ENCODE results near the gene STK17B. TPM values are rescaled to one million over a fixed set of nuclear protein-coding genes. Genes with fewer than 3 reads are reported as not detected.
"Not testable (repeated sequence)": the region's sequence is repeated elsewhere in the genome, so short reads cannot be mapped to it uniquely, and the experiment has no call there.

STK17B gene
- 10 to 100 TPM in 4 of 5 donors, 1 to 10 TPM in 1; 9.9 to 15.9 (median 13.6) TPM for polyA plus RNA-seq (ENCODE audit: insufficient read depth in 1 of 5, insufficient read length in 5 of 5, low replicate concordance in 1 of 5)
- long read RNA-seq, donor 1, full-length matches to known transcripts: 2 of 2 reads
- long read RNA-seq, donor 1, partial matches to known transcripts: 0 of 2 reads
- long read RNA-seq, donor 1, other reads (novel, unspliced or antisense): 0 of 2 reads
- long read RNA-seq, donor 2: 0 reads
- long read RNA-seq, donor 3, full-length matches to known transcripts: 2 of 2 reads
- long read RNA-seq, donor 3, partial matches to known transcripts: 0 of 2 reads
- long read RNA-seq, donor 3, other reads (novel, unspliced or antisense): 0 of 2 reads
- long read RNA-seq, donor 4: 0 reads
- long read RNA-seq, donor 5: 0 reads
- long read RNA-seq, donor 6: 0 reads
- long read RNA-seq, donor 7, full-length matches to known transcripts: 2 of 2 reads
- long read RNA-seq, donor 7, partial matches to known transcripts: 0 of 2 reads
- long read RNA-seq, donor 7, other reads (novel, unspliced or antisense): 0 of 2 reads
- long read RNA-seq, donor 8: 0 reads

DNA sequence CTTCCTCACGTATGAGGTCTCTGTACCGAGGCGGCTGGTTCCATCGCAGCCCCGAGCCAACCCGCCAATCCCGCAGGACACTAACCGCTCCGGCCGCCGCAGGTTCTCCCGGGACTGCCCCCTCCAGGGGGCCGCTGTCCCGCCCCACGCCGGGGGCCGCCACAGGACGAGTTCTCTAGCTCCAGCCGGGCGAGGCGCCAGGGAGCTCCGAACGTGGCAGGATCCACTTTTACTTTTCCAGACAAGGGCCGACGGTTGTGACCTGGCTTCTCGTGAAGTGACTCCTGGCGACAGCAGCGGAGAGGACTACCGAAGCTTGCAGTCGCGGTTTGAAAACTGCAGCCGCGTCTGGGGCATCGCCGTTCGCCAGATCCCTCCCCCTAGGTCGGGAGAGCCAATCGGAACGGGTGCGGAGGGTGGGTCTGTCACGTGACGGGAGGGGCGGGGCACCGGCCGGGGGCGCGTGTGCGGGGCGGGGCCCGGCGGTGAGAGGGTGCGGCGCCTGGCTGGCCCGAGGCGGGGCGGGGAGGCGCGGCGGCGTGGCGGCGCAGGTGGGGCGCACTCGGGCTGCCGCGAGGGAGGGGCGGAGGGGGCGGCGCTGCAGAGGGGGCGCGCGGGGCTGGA, at the start of gene STK17B:
Gene STK17B (minus strand): TSS at position 331 of the 624 bp plus-strand sequence. CDS start 8,195 bp downstream, outside the sequence.
- peak; percentile 91 to 93 for DNase-seq

DNA sequence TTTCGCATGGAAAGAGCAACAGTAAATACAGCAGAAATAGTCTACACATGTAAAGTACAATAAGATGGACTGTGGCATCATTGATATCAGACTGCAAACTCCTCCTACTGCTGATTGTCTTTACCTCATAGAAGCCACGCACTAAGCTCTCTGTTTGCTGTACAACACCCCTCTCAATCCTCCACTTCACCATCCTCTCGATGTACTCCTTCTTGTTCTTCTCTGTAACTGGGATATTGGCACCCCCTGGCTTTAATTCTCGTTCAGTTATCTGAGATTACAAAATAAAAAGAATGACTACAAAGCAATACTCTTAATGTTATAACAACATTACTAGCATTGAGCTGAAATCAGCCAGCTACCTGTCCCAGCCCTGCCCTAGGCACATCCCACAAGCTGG, 49.3 kb upstream of the STK17B start:
- no peak for DNase-seq

DNA sequence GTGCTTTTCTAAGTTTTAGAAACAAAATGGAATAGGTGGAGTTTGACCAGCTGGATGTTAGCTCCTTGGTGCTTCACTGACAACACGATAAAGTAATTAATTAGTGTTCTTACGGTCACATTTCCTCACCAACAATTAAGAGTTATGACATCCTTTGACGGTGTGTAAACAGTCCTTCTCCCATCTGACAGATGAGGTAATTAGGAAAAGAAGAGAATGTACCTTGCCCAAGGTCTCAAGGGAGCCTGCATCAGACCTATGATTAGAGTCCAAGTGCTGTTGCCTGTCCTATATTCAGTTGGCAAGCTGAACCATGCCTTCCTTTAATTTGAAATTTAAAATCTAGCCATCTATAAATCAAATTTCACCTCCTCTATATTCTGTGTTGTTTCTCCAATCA, 48.3 kb upstream of the STK17B start:
- DNase-seq: no peak

DNA sequence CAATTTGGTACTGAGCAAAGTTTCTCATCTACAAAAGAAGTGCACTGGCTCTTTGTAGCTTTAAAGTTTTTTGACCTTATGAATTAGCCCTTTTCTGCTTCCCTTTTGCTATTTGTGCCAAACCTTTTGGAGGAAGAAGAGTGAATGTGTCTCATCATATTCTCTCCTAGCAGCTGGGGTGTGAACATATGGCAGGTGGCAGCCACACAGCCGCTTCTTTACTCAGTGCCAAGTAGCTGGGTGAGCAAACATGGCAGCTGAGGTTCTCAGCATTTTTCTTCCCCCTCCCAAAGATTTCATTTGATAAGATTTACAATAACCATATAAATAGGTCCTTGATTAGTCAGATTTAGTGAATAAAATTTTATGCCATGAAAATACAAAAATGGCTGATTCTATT, 46.7 kb upstream of the STK17B start:
- DNase-seq: no peak

DNA sequence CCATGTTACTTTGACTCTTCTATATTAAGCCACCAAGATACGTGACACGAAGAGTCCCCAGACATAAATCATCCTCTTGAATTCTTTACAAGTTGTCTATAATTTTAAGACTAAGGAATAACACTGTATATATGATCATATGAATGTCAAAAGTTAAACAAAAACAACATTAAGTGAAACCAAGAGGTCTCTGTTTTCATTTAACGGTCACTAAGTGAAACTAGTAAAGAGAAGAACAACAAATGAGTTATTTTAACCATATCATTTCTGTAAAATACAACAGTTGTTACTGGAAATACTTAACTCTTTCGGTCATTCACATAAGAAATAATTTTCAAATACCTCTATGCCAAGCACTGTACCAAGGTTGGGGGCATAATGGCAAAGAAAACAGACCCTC, 45.7 kb upstream of the STK17B start:
- no peak for DNase-seq

DNA sequence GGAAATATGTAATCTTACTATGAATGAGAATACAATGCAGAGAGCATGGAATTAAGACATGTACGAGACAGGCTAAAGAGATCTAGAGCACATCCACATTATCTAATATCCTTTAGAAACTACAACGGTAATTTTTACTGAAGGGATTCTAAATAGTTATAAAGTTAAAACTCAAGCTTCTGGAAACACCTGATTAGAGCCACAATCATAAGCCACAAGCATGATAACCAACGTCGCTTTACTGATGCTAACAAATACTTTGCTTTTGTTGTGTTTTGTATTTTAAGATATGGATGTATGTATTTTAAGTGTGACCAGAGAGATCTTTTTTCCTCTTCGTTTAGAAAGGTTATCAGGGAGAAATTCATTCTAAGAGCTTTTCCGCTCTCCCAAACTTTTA, 44.0 kb upstream of the STK17B start:
- DNase-seq: no peak

DNA sequence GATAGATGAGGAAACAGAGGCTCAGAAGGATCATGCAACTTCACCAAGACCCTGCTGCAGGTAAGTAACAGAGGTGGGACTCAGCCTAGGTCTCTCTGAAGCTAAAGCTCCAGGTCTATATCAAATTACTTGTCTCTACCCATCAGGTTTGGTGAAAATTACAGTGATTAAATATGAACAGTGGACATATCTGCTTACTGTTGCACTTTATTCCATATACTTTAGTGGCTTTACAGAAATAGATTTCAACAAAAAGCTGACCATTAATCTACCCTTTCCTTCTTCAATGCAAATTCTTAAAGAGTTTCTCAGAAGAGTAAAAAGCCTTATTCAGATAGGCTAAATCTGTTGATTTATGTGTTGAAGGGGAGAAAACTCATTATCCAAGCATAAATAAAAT, 42.8 kb upstream of the STK17B start:
- no peak for DNase-seq

DNA sequence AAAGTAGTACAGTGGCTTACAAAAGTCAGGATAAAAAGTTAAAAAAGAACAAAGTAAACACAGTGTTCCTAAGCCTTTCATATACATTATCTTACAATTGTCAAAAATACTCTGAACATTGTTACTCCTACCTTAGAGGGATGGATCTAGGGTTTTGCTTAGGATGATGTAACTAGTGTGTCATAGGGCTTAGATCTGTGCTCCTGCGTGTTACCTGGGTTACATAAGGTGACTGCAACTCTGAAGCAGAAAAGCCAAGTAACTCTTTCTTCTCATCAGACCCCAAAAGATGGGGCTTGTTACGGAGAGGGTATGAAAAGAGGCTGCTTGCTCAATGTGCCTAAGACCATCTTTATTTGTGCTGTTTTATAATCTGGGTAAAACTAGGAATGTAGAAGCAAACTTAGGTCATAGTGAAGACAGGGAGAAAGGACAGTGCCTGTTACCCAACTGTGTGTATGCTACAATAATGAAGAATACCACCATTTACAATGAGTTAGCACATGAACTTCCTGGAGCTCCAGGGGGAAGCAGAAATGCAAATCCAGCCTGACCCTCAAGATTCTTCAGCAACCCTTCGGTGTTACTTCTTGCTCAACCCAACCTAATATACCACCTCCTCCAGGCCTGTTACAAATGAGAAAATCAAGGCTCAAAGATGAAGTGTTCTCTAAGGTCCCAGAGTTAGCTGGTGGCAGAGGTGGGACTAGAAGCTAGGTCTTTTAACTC, 42.0 kb upstream of the STK17B start:
- no peak for DNase-seq

DNA sequence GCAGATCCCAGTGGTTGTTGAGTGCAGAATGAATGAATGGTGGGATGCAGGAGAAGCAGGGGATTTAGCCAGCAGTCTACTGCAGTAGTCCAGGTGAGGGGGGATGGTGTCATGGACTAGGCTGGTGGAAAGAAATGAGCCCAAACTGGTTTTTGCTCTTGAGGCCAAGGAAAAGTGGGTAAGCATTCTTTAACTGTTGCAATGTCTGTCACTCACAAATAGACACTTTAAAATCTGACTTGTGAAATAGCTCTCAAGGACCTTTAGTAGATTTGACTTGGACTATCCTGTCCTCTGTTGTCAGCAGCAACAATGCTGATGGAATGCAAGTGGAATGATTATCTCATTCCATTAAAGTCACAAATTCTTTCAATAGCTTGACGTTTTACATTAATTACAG, 37.5 kb upstream of the STK17B start:
- peak; percentile 38 to 40 for DNase-seq

DNA sequence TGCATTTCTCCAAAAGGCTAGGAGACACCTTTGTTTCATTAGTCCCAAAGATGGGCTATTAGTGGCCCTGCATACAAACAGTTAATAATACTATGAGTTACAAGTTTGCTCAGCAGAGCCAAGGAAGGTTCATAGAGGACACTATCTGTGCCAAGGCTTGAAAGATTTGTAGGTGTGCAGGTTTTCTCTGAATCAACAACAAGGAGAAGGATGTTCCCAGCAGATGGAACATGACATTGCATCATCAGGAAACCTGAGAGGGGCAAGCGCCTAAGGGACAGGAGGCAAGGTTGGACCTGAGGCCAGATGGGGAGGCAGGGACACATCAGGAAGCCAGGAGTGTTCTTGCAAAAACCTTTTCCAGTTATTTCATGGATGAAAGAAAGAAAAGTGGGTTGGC, 35.4 kb upstream of the STK17B start:
- no peak for DNase-seq

DNA sequence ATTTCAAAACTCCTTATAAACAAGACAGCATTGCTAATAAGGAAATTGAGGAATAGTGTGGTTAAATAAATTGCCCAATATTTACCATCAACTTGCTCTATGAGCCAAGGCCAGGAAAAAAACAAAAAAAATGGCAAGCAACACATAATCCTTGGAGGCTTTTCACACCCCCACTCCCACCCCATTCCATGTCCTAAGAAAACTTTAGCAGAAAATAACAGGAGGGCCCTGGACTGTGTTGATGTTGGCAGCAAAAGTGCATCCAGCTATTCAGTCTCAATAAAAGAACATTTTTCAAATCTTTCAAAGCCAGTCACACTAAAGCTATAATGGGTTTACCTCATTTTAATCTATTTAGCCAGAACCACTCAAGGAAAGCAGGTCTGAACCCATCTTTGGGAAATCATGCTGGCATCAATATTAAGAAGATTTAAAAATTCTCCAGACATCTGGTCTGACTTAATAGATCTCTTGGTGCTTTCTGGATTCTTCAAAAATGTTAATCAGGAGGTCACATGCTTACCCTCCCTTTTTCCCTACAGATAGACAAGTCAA, 34.6 kb upstream of the STK17B start:
- DNase-seq: no peak

DNA sequence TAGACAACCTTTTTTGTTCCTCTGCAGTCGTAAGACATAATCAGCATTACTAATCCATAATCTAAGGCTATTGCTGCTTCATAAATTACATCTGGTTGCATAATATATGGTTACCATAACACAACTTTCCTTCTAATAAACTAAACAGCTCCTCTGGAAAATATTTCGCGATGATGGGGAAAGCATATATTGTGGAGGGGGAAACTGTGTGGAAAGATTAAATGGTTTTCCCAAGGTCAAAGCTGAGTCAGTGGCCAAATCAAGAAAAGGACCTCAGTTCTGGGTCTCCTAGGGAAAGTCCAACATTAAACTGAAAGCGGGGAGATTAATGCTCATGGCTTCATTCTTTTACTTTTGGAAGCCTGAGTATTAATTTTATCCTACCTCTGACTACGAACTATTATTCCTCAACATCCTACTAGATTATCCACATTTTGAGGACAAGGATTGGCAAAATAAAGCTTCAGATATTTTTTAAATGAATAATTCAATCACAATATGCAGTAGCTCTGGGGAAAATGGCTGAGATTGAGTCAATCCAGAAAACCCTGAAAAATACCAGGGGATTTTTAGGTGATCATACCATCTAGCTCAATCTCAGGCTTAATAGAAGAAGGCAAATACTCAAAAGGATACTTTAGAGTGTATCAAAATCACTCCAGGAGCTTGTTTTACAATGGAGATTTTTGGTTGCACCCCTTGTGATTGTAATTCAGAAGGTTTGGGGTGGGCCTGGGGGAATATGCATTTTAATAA, 33.8 kb upstream of the STK17B start:
- no peak for DNase-seq

DNA sequence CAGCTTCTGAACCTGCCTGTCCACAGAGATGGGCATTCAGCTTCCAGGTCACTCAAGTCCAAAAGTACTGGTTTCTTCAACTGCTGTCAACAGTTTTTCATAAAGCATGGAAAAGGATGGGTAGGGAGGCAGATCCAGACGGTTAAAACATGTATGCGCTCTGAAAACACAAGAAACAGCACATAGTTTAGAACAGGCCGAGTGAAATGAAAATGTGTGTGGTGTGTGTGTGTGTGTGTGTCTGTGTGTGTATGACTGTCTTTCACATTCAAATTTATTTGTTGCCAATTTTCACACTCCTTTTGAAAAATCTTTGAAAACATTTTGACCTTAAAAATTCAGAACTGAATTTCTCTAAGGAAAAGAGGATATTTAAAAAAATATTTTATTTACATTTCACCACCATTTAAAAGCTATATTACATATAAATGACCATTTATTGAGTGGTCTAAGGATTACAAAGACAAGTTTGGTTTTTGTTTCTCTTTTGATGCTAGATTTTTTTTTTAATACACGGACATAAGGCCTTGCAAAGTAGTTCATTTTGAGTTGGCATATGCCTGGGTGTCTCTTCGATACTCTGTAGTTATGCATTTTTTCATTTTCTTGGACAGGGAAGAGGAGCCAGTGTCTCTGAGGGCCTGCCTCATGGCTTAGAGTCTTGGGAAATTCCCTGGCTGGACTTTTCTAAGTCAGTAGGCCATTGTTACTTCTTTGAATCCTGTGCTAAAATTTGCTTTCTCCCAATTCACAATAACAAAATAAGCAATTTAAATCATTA, 30.0 kb upstream of the STK17B start:
- no peak for DNase-seq

DNA sequence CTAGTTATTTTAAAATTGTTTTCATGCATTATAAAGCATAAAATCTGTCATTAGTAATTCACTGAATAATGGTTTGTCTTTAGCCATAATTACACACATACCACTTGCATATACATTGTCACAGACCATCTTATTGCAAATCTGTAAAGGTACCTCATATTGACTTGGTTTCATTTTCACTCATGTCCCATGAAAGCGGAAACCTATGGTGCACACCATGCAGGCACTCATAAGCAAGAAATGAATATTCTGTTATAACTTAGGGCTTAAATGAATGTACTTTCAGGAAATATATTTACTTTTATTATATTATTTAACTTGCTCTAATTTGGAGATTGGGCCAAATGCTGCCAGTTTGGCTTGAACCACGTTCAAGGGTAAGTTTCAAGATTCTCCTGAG, 29.2 kb upstream of the STK17B start:
- DNase-seq: no peak

DNA sequence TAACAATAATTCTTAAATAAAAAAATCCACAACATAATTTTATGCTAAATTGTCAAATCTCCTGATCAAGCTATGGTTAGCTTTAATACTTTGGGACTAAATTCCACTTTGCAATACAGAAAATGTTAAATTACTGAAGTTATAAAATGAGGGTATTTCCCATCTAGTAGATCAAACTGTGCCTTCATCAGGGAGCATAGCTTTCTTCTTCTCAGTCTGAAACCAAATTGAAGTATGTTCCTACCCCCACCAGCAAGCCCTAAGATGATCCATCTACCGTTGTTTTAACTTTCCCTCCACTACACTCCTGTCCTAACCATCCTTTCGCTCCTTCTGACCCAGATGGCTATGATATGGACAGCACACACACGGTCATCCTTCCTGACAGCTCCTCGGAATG, 24.4 kb upstream of the STK17B start:
- no peak for DNase-seq

DNA sequence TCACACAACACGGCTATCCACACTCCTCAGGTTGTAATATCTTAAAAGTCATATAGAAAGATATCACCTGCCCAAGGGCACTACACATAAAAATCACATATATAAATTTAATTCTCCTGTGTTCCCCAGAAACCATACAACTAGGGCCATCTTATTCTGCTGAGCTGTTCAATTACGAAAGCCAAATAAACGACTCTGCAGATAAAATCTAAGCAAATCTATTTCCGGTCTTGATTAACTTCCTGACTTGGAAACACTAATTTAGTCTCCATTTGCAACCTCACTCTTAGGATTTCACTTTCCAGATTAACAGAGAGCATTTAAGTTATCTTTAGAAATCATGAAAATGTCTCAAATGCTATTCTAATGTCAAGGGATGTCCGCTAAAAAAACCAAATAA, 23.9 kb upstream of the STK17B start:
- DNase-seq: no peak

DNA sequence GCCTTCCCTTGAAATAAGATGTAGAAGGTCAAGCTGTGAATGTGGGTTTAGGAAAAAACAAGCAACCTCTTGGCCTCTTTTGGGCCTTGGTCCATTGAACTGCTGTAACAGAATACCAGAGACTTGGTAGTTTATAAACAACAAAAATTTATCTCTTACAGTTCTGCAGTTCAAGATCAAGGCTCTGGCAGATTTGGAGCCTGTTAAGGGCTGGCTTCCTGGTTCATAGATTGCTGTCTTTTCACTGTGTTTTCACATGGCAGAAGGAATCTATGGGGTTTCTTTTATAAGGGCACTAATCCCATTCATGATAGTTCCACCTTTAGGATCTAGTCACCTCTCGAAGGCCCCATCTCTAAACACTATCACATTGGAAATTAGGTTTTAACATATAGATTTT, 20.2 kb upstream of the STK17B start:
- no peak for DNase-seq

DNA sequence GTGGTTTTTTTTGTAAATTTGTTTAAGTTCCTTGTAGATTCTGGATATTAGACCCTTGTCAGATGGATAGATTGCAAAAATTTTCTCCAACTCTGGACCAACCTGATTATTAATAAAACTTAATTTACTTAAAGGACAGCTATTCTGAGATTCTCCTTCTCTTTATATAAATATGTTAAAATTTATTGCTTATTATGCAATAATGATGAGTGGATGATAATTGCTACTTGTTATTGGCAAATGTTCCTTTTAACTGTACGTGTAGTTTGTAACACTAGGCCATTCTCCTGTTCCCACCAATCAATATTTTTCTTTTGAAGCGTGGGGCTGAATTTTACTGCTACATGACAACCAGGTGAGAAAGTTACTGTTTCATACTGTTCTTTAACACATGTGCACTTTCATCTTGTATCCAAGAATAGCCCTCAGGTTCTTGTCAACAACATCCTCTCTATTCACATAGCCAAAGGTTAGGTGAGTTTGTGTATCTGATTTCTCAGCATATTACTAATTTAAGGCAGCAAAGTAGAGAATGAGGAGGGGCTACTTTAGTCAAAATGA, 16.6 kb upstream of the STK17B start:
- no peak for DNase-seq

DNA sequence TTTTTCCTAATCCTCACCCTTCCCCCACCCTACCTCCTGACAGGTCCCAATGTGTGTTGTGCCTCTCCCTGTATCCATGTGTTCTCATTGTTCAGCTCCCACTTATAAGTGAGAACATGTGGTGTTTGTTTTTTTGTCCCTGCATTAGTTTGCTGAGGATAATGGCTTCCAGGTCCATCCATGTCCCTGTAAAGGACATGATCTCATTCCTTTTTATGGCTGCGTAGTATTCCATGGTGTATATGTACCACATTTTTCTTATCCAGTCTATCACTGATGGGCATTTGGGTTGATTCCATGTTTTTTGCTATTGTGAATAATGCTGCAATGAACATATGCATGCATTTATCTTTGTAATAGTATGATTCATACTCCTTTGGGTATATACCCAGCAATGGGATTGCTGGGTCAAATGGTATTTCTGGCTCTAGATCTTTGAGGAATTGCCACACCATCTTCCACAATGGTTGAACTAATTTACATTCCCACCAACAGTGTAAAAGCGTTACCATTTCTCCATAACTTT, 15.9 kb upstream of the STK17B start:
- not testable (repeated sequence) for DNase-seq
